IMR-90 (cell line): Measurements from ENCODE around the gene ITIH4. TPM values are rescaled to one million over a fixed set of nuclear protein-coding genes. Genes with fewer than 3 reads are reported as not detected.

ENCODE experiments used
- ATAC-seq: fragments of 200-7000 bp; cut with Tn5 transposase; 2 replicates; pipeline ENCODE4 v1.9.1; 2020; ENCODE audit warnings: low read depth, mild to moderate bottlenecking, moderate library complexity
- BruUV-seq: library from RNA; stranded (reverse); fragments of 400-500 nt; replicated peaks from 2 replicates; lab custom pipeline; 2021; lab: Mats Ljungman, UMichigan
- CTCF ChIA-PET: fragments of 300-600 bp; formaldehyde crosslinking; extraction: SDS; loops from one replicate; lab custom pipeline; 2021; ENCODE audit warnings: antibody characterized with exemption; lab: Yijun Ruan, JAX
- POLR2A ChIA-PET: fragments of 300-600 bp; sonication (Branson Sonifier 250); formaldehyde crosslinking; loops from one replicate; lab custom pipeline; 2022; ENCODE audit warnings: antibody characterized with exemption; ENCODE audit not compliant: unreplicated experiment; lab: Charles Lee
- DNase-seq: peaks from one replicate; pipeline ENCODE4 v3.0.0; 2013
- H2AFZ ChIP-seq: replicated peaks from 2 replicates; pipeline ENCODE3; 2013; ENCODE audit warnings: low read length, mild to moderate bottlenecking; ENCODE audit not compliant: poor library complexity
- H2AK5ac ChIP-seq: 2 replicates; pipeline ENCODE4 v1.6.1; 2013; ENCODE audit warnings: low read depth, low read length, inconsistent platforms
- H2AK9ac ChIP-seq: replicated peaks from 2 replicates; pipeline ENCODE3; 2013; ENCODE audit warnings: mild to moderate bottlenecking, low read depth, low read length, moderate library complexity; ENCODE audit not compliant: poor library complexity
- H2BK120ac ChIP-seq: 2 replicates; pipeline ENCODE4 v1.6.1; 2013; ENCODE audit warnings: low read depth, low read length, inconsistent platforms
- H2BK15ac ChIP-seq: 3 replicates; pipeline ENCODE4 v1.6.1; 2013; ENCODE audit warnings: low read depth, low read length, inconsistent platforms
- H2BK20ac ChIP-seq: 2 replicates; pipeline ENCODE4 v1.6.1; 2013; ENCODE audit warnings: low read depth, mild to moderate bottlenecking, inconsistent platforms, low read length, moderate library complexity
- H2BK5ac ChIP-seq: 2 replicates; pipeline ENCODE4 v1.6.1; 2013; ENCODE audit warnings: mild to moderate bottlenecking, low read depth, low read length, inconsistent platforms; ENCODE audit not compliant: poor library complexity, severe bottlenecking
- H3K14ac ChIP-seq: replicated peaks from 2 replicates; pipeline ENCODE4 v1.6.1; 2013; ENCODE audit warnings: low read depth, low read length, inconsistent platforms
- H3K18ac ChIP-seq: 2 replicates; pipeline ENCODE4 v1.6.1; 2013; ENCODE audit warnings: low read depth, low read length, control low read depth
- H3K23ac ChIP-seq: 2 replicates; pipeline ENCODE4 v1.6.1; 2013; ENCODE audit warnings: low read depth, low read length, inconsistent platforms
- H3K27ac ChIP-seq: 2 replicates; pipeline ENCODE4 v1.5.1; 2013; ENCODE audit warnings: mild to moderate bottlenecking, control low read depth, low read length; ENCODE audit not compliant: insufficient read depth
- H3K27me3 ChIP-seq: 2 replicates; pipeline ENCODE4 v1.6.1; 2013; ENCODE audit warnings: low read length; ENCODE audit not compliant: control insufficient read depth, insufficient read depth
- H3K36me3 ChIP-seq: 2 replicates; pipeline ENCODE4 v1.6.1; 2013; ENCODE audit warnings: low read length, mixed read lengths; ENCODE audit not compliant: control insufficient read depth, insufficient read depth
- H3K4ac ChIP-seq: 2 replicates; pipeline ENCODE4 v1.6.1; 2013; ENCODE audit warnings: low read depth, low read length, inconsistent platforms
- H3K4me1 ChIP-seq: 2 replicates; pipeline ENCODE4 v1.6.1; 2013; ENCODE audit warnings: low read length, mixed read lengths; ENCODE audit not compliant: control insufficient read depth, insufficient read depth
- H3K4me2 ChIP-seq: 2 replicates; pipeline ENCODE4 v1.6.1; 2013; ENCODE audit warnings: low read depth, mild to moderate bottlenecking, control low read depth, low read length, moderate library complexity
- H3K4me3 ChIP-seq: 2 replicates; pipeline ENCODE4 v1.5.1; 2013; ENCODE audit warnings: low read depth, mild to moderate bottlenecking, control low read depth, low read length, moderate library complexity; ENCODE audit not compliant: insufficient read depth
- H3K56ac ChIP-seq: 2 replicates; pipeline ENCODE4 v1.6.1; 2013; ENCODE audit warnings: low read length, inconsistent platforms; ENCODE audit not compliant: insufficient read depth; ENCODE audit errors: extremely low read depth
- H3K79me1 ChIP-seq, 2 experiments: 2 replicates each; pipeline ENCODE4 v1.6.1; 2013; ENCODE audit warnings: low read length in 2 of 2, inconsistent platforms in 1 of 2, low read depth in 1 of 2
- H3K9ac ChIP-seq: 2 replicates; pipeline ENCODE4 v1.6.1; 2013; ENCODE audit warnings: low read depth, low read length, control low read depth
- H3K9me1 ChIP-seq: 2 replicates; pipeline ENCODE4 v1.6.1; 2013; ENCODE audit warnings: low read length, inconsistent platforms; ENCODE audit not compliant: insufficient read depth
- H3K9me3 ChIP-seq: 2 replicates; pipeline ENCODE4 v1.6.1; 2013; ENCODE audit warnings: low read length; ENCODE audit not compliant: control insufficient read depth, insufficient read depth
- H4K20me1 ChIP-seq: 2 replicates; pipeline ENCODE4 v1.6.1; 2013; ENCODE audit warnings: low read length, inconsistent platforms; ENCODE audit not compliant: insufficient read depth
- H4K5ac ChIP-seq: 2 replicates; pipeline ENCODE4 v1.6.1; 2013; ENCODE audit warnings: mild to moderate bottlenecking, low read depth, low read length, control low read depth
- H4K8ac ChIP-seq, 2 experiments: 2 replicates each; pipeline ENCODE4 v1.6.1; 2013; ENCODE audit warnings: low read depth in 2 of 2, low read length in 2 of 2, control low read depth in 1 of 2, inconsistent platforms in 1 of 2
- H4K91ac ChIP-seq: 2 replicates; pipeline ENCODE4 v1.6.1; 2013; ENCODE audit warnings: low read depth, low read length, inconsistent platforms; ENCODE audit not compliant: insufficient read depth
- CEBPB ChIP-seq: IDR thresholded peaks from 2 replicates; pipeline ENCODE4 v1.6.1; 2012; ENCODE audit warnings: low read depth, low read length, improper control_type of control experiment
- MXI1 ChIP-seq: IDR thresholded peaks from 2 replicates; pipeline ENCODE4 v1.6.1; 2012; ENCODE audit warnings: low read depth, mild to moderate bottlenecking, low read length, moderate library complexity, borderline replicate concordance
- RCOR1 ChIP-seq: IDR thresholded peaks from 2 replicates; pipeline ENCODE4 v1.6.1; 2012; ENCODE audit warnings: mild to moderate bottlenecking, low read length, improper control_type of control experiment; ENCODE audit not compliant: insufficient replicate concordance
- WGBS, 2 experiments: methylation state at CpG; one replicate each; pipeline versions ENCODE4 v1.1.5 to v1.1.7; 2013; ENCODE audit warnings: missing lambda C conversion rate in 2 of 2; ENCODE audit not compliant: insufficient read length in 1 of 2; ENCODE audit errors: extremely low coverage in 2 of 2; 5-methylcytosine and 5-hydroxymethylcytosine counted together
- dilution Hi-C: fragments of 300-500 bp; cut with HindIII; formaldehyde crosslinking; loops from one replicate; pipeline ENCODE4 v1.14.3; 2018; ENCODE audit warnings: low sequenced_read_pairs; ENCODE audit not compliant: unreplicated experiment
- in situ Hi-C: fragments of 300-500 bp; cut with MboI; formaldehyde crosslinking; loops from 3 replicates; pipeline ENCODE4 v1.14.3; 2019; ENCODE audit warnings: low sequenced_read_pairs, inconsistent platforms, mixed read lengths
- intact Hi-C: fragments of 100-400 bp; cut with micrococcal nuclease; formaldehyde crosslinking; loops from 2 replicates; pipeline ENCODE4 v1.10.0; 2022
- polyA plus RNA-seq, 3 experiments: library from polyadenylated mRNA; depleted of rRNA; stranded (reverse); fragments of >200 nt; gene quantifications; 2 replicates each; pipeline ENCODE4 v1.2.3, GENCODE V29; 2012; ENCODE audit warnings: low replicate concordance in 1 of 3
- total RNA-seq: library from RNA; depleted of rRNA; stranded (reverse); fragments of >200 nt; gene quantifications from 2 replicates; pipeline ENCODE4 v1.2.3, GENCODE V29; 2012

Gene ITIH4
- total and polyA plus RNA-seq, 2 of the 4 experiments (the other 2 are of a cell fraction): 0.26 to 0.36 TPM

DNA sequence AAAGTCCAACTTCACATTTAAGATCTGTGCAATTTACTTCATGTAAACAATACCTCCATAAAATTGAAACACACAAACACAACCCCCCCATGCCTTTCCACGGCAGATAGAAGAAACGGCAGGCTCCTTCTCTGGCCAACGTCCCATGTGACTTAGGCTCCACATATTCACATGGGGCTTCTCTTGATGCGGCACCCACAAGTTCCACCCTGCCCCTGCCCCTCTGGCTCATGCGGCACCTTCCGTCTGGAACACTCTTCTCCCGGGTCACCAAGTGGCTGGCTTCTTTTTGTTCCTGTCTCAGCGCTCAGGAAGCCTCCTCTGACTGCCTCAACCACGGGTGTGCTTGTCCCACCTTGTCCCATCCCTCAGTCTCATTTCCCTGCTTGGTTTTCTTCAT is 41.3 kb upstream of the ITIH4 start:
- dilution Hi-C loops: no loop called here
- intact Hi-C loops: no loop called here
- in situ Hi-C loops: no loop called here

More for the DNA sequence above, 41.3 kb upstream of the ITIH4 start:
- no TSS peak for BruUV-seq
- no peaks in the 10 kb centered on the region for H3K9me3 ChIP-seq
- peak overlapping the region; percentile 45; the same call in 1 of the 2 replicates for H4K91ac ChIP-seq
- peak overlapping the region; percentile 65; the same call in 1 of the 2 replicates for H3K23ac ChIP-seq
- peak overlapping the region; percentile 62; the same call in 1 of the 2 replicates for H3K14ac ChIP-seq
- peaks cover 7% of the 10 kb centered on the region; the same call in 1 of the 2 replicates for H3K9me1 ChIP-seq
- H2BK5ac ChIP-seq: no peak overlapping the region
- H2AK5ac ChIP-seq: peak overlapping the region; percentile 21; the same call in 1 of the 2 replicates
- ATAC-seq: no peak
- H3K4me3 ChIP-seq: no peak overlapping the region
- H3K9ac ChIP-seq: no peak overlapping the region
- TF ChIP-seq MXI1: no peak
- TF ChIP-seq RCOR1: no peak
- no peak for TF ChIP-seq CEBPB
- peak overlapping the region; percentile 49 for H3K4ac ChIP-seq
- H2BK15ac ChIP-seq: no peak overlapping the region
- WGBS, 2 experiments: 71% methylated on average over 9 of the region's 9 CpGs; no CpG with 5 or more reads in 1 of the 2 experiments
- DNase-seq: no peak
- H3K79me1 ChIP-seq: peaks cover 12 to 44% of the 10 kb centered on the region in 2 experiments
- no peak overlapping the region for H3K56ac ChIP-seq
- no peak overlapping the region; a peak in 1 of 4 replicates for H4K8ac ChIP-seq
- POLR2A ChIA-PET: no interaction called here
- peak overlapping the region; percentile 61; the same call in 1 of the 2 replicates for H2BK120ac ChIP-seq
- H4K20me1 ChIP-seq: no peaks in the 10 kb centered on the region; the same call in 1 of the 2 replicates
- no peak overlapping the region for H2AFZ ChIP-seq
- CTCF ChIA-PET: no interaction called here
- H3K18ac ChIP-seq: no peak overlapping the region
- H2AK9ac ChIP-seq: no peak overlapping the region
- no peaks in the 10 kb centered on the region for H3K27me3 ChIP-seq
- H3K4me1 ChIP-seq: peaks cover 9% of the 10 kb centered on the region
- peak overlapping the region; percentile 32; the same call in 1 of the 2 replicates for H2BK20ac ChIP-seq
- no peak overlapping the region for H3K4me2 ChIP-seq
- no peak overlapping the region for H3K27ac ChIP-seq
- no peak overlapping the region for H4K5ac ChIP-seq
- H3K36me3 ChIP-seq: no peaks in the 10 kb centered on the region
